Astrocyte (in vitro differentiated cells and primary cell): ENCODE measurements around the gene CAMK2B. TPM values are rescaled to one million over a fixed set of nuclear protein-coding genes. Genes with fewer than 3 reads are reported as not detected.

Experiments
- DNase-seq: peaks from one replicate; pipeline ENCODE4 v3.0.0-alpha.2; 2010; ENCODE audit warnings: low read depth
- FAIRE-seq: peaks from 2 replicates; lab custom pipeline; 2011; peaks lifted over from hg19 to GRCh38; lab: Jason Lieb, UNC
- H2AFZ ChIP-seq: 2 replicates; pipeline ENCODE4 v1.6.0; 2012; ENCODE audit warnings: low read depth, low read length, inconsistent platforms
- H3K27ac ChIP-seq: 2 replicates; pipeline ENCODE4 v1.5.1; 2011; ENCODE audit warnings: low read depth, low read length, inconsistent platforms
- H3K27me3 ChIP-seq: 2 replicates; pipeline ENCODE4 v1.6.0; 2011; ENCODE audit warnings: low read length, inconsistent platforms; ENCODE audit not compliant: insufficient read depth
- H3K36me3 ChIP-seq: 2 replicates; pipeline ENCODE4 v1.5.1; 2011; ENCODE audit warnings: low read length, inconsistent platforms; ENCODE audit not compliant: insufficient read depth
- H3K4me1 ChIP-seq: 2 replicates; pipeline ENCODE4 v1.5.1; 2011; ENCODE audit warnings: low read length, inconsistent platforms; ENCODE audit not compliant: insufficient read depth
- H3K4me2 ChIP-seq: 2 replicates; pipeline ENCODE4 v1.6.0; 2012; ENCODE audit warnings: low read length, inconsistent platforms
- H3K4me3 ChIP-seq: 2 replicates; pipeline ENCODE4 v1.5.1; 2011; ENCODE audit warnings: low read depth, mild to moderate bottlenecking, low read length, inconsistent platforms; ENCODE audit not compliant: insufficient read depth
- H3K79me2 ChIP-seq: 2 replicates; pipeline ENCODE4 v1.6.0; 2012; ENCODE audit warnings: mild to moderate bottlenecking, low read length, inconsistent platforms; ENCODE audit not compliant: insufficient read depth
- H3K9ac ChIP-seq: 2 replicates; pipeline ENCODE4 v1.6.0; 2012; ENCODE audit warnings: mild to moderate bottlenecking, low read length, inconsistent platforms
- H3K9me3 ChIP-seq: 2 replicates; pipeline ENCODE4 v1.5.1; 2012; ENCODE audit warnings: low read depth, mild to moderate bottlenecking, low read length, inconsistent platforms; ENCODE audit not compliant: insufficient read depth
- H4K20me1 ChIP-seq: 2 replicates; pipeline ENCODE4 v1.6.0; 2012; ENCODE audit warnings: low read length, inconsistent platforms; ENCODE audit not compliant: insufficient read depth
- H3K27ac Mint-ChIP-seq: one replicate; pipeline ENCODE4 v1.8.0; 2021; ENCODE audit warnings: mild to moderate bottlenecking, mixed read lengths; ENCODE audit not compliant: unreplicated experiment
- H3K27me3 Mint-ChIP-seq: one replicate; pipeline ENCODE4 v1.8.0; 2021; ENCODE audit warnings: low read depth, mixed read lengths; ENCODE audit not compliant: unreplicated experiment
- H3K36me3 Mint-ChIP-seq: one replicate; pipeline ENCODE4 v1.8.0; 2021; ENCODE audit warnings: low read depth, mixed read lengths; ENCODE audit not compliant: unreplicated experiment
- H3K4me1 Mint-ChIP-seq: one replicate; pipeline ENCODE4 v1.8.0; 2021; ENCODE audit warnings: low read depth, mixed read lengths; ENCODE audit not compliant: unreplicated experiment
- H3K4me3 Mint-ChIP-seq: one replicate; pipeline ENCODE4 v1.8.0; 2021; ENCODE audit warnings: mild to moderate bottlenecking, moderate library complexity, mixed read lengths; ENCODE audit not compliant: unreplicated experiment
- H3K9me3 Mint-ChIP-seq: one replicate; pipeline ENCODE4 v1.8.0; 2021; ENCODE audit warnings: mild to moderate bottlenecking, mixed read lengths; ENCODE audit not compliant: unreplicated experiment
- EZH2 ChIP-seq: IDR thresholded peaks from 2 replicates; pipeline ENCODE4 v1.6.1; 2012; ENCODE audit warnings: mild to moderate bottlenecking, low read length, inconsistent platforms; ENCODE audit not compliant: insufficient read depth
- total RNA-seq: library from RNA; stranded (reverse); gene quantifications from 2 replicates; pipeline ENCODE4 v1.2.1, GENCODE V29; 2021
- TF ChIP-seq, protein P1 (sequence below): IDR thresholded peaks from 2 replicates; pipeline ENCODE4 v1.5.1; 2011; ENCODE audit warnings: low read depth, mild to moderate bottlenecking, inconsistent platforms, low read length, moderate library complexity; ENCODE audit not compliant: insufficient read depth

The CAMK2B gene
- total RNA-seq, 1 donor from 2014 or later, result 0.18 TPM

DNA sequence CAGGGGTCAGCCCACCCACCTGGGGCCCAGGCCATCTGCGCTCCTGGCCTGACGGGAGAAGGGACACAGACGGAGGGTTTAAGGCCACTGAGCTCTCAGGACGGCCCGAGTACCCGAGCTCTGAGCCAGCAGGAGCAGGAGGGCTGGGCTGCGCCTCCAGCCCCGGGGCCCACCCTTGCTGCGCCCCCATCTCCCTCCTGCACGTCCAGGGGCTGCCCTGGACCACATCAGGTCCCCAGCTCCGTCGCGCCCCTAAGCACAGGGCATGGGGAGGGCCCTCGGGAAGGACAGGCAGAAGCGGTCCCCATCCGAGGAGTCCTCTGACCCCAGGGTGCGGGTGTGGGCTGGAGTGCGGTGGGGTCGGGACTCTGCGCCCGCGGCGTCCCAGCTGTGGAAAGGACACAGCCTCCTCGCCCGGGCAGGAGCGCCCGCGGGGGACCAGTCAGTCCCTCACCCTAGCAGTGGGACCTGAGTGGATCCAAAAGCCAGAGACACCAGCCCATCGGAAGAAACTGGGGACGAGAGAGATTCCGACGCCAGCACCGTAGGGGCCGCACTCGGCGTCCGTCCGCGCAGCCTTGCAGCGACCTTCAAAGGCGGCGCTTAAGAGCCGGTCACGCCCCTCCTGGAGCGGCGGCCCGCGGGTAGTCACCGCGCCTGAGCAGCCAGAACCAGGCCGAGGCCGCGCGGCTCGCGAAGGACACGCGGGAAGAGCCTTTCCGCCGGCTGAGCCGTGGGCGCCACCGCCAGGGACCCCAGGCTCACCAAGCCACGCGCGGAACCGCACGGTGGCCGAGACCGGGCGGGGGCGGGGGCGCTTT is 15.9 kb downstream of the CAMK2B start:
- Histone ChIP-seq H3K4me2 (peak overlapping the region; percentile 83), H3K4me1 (peaks cover 4% of the 10 kb centered on the region), H3K36me3 (no peaks in the 10 kb centered on the region), H3K9ac (peak overlapping the region; percentile 65), H3K27ac (no peak overlapping the region), H3K9me3 (no peaks in the 10 kb centered on the region), H2AFZ (peak overlapping the region; percentile 97), H3K4me3 (peak overlapping the region; percentile 51), H4K20me1 (no peaks in the 10 kb centered on the region), H3K27me3 (peaks cover 2% of the 10 kb centered on the region), H3K79me2 (no peaks in the 10 kb centered on the region)
- H3K4me3 Mint-ChIP-seq, result no peak overlapping the region
- TF ChIP-seq, protein P1, sequence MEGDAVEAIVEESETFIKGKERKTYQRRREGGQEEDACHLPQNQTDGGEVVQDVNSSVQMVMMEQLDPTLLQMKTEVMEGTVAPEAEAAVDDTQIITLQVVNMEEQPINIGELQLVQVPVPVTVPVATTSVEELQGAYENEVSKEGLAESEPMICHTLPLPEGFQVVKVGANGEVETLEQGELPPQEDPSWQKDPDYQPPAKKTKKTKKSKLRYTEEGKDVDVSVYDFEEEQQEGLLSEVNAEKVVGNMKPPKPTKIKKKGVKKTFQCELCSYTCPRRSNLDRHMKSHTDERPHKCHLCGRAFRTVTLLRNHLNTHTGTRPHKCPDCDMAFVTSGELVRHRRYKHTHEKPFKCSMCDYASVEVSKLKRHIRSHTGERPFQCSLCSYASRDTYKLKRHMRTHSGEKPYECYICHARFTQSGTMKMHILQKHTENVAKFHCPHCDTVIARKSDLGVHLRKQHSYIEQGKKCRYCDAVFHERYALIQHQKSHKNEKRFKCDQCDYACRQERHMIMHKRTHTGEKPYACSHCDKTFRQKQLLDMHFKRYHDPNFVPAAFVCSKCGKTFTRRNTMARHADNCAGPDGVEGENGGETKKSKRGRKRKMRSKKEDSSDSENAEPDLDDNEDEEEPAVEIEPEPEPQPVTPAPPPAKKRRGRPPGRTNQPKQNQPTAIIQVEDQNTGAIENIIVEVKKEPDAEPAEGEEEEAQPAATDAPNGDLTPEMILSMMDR, result no peak
- TF ChIP-seq EZH2, result no peak
- no peak overlapping the region for H3K27ac Mint-ChIP-seq
- no peaks in the 10 kb centered on the region for H3K36me3 Mint-ChIP-seq
- H3K4me1 Mint-ChIP-seq, result no peaks in the 10 kb centered on the region
- DNase-seq, result peak; percentile 39
- peaks cover 2% of the 10 kb centered on the region for H3K9me3 Mint-ChIP-seq
- peaks cover 57% of the 10 kb centered on the region for H3K27me3 Mint-ChIP-seq
- FAIRE-seq, result no peak

DNA sequence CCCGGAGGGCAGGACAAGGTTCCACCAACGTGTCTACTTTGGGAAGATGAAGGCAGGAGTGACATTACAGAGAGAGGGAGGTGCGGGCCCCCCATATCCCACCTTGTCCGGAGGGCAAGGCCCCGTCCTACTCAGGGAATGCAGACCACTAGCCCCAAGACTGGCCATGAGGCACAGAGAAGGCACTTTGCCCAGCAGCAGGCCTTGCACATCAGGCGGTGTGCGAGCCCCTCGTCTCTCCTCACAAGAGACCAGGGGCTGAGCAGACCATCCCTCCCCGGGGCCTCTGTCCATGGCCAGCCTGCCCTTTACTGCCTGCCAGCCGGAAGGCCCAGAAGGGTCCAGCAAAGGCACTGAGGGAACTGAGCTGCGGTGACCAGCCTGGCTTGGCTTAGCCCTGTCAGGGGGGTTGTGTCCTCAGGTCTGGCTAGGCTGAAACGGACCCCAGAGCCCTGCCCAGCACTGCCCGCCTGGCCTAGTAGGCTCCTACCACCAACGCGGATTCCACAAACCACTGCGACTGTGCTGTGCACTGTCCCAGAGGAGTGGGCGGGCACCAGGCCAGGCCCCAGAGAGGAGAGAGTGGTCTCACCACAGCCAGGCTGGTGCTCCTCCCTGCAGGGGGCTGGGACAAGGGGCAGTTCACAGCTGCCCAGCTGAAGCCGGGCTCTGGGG is 16.7 kb downstream of the CAMK2B start:
- H3K36me3 Mint-ChIP-seq, result no peaks in the 10 kb centered on the region
- Histone ChIP-seq H2AFZ (peak overlapping the region; percentile 97), H3K9ac (no peak overlapping the region), H3K4me3 (no peak overlapping the region), H3K36me3 (no peaks in the 10 kb centered on the region), H3K4me2 (no peak overlapping the region), H3K27ac (no peak overlapping the region), H4K20me1 (no peaks in the 10 kb centered on the region), H3K27me3 (no peaks in the 10 kb centered on the region), H3K9me3 (no peaks in the 10 kb centered on the region), H3K79me2 (no peaks in the 10 kb centered on the region), H3K4me1 (peaks cover 4% of the 10 kb centered on the region)
- H3K4me1 Mint-ChIP-seq, result no peaks in the 10 kb centered on the region
- H3K9me3 Mint-ChIP-seq, result peaks cover 2% of the 10 kb centered on the region
- peaks cover 52% of the 10 kb centered on the region for H3K27me3 Mint-ChIP-seq
- no peak overlapping the region for H3K4me3 Mint-ChIP-seq
- DNase-seq, result no peak
- no peak for TF ChIP-seq EZH2
- TF ChIP-seq, protein P1, result no peak
- no peak overlapping the region for H3K27ac Mint-ChIP-seq
- FAIRE-seq, result no peak
